Upper lobe of left lung (tissue), 6 donors: Measurements from ENCODE around the gene PTPRG. TPM values are rescaled to one million over a fixed set of nuclear protein-coding genes. Genes with fewer than 3 reads are reported as not detected.

Experiments used
- ATAC-seq, 2 donors: fragments of 200-7000 bp; cut with Tn5 transposase; one replicate each; pipeline ENCODE4 v1.9.1; 2022; ENCODE audit warnings: mild to moderate bottlenecking in 2 of 2, moderate library complexity in 2 of 2; ENCODE audit not compliant: low FRiP score in 2 of 2
- DNase-seq, 2 donors: peaks; one replicate each; pipeline ENCODE4 v3.0.0-alpha.2; 2019 to 2020
- H3K27ac ChIP-seq, 4 donors: fragments of 200-600 bp; sonication (generic); one replicate each; pipeline ENCODE4 v1.5.1; 2016 to 2019
- H3K27me3 ChIP-seq, 4 donors: fragments of 200-600 bp; sonication (generic); one replicate each; pipeline ENCODE4 v1.5.1; 2017 to 2019
- H3K36me3 ChIP-seq, 4 donors: fragments of 200-600 bp; sonication (generic); one replicate each; pipeline ENCODE4 v1.5.1; 2016 to 2019
- H3K4me1 ChIP-seq, 4 donors: fragments of 200-600 bp; sonication (generic); one replicate each; pipeline ENCODE4 v1.5.1; 2018 to 2019
- H3K4me3 ChIP-seq, 4 donors: fragments of 200-600 bp; sonication (generic); one replicate each; pipeline ENCODE4 v1.5.1; 2017 to 2019; ENCODE audit warnings: mild to moderate bottlenecking in 2 of 4, moderate library complexity in 1 of 4
- H3K9me3 ChIP-seq, 4 donors: fragments of 200-600 bp; sonication (generic); one replicate each; pipeline ENCODE4 v1.5.1; 2018 to 2019
- EP300 ChIP-seq, 4 donors: sonication (generic); formaldehyde crosslinking; IDR thresholded peaks; one replicate each; pipeline ENCODE4 v1.5.1; 2017; ENCODE audit warnings: antibody characterized with exemption in 4 of 4, control low read depth in 2 of 4
- POLR2A ChIP-seq, 4 donors: fragments of 450-650 bp; IDR thresholded peaks; one replicate each; pipeline ENCODE4 v1.5.1; 2016 to 2017; ENCODE audit warnings: antibody characterized with exemption in 4 of 4, mild to moderate bottlenecking in 2 of 4
- POLR2AphosphoS5 ChIP-seq, 2 donors: sonication (generic); formaldehyde crosslinking; IDR thresholded peaks; one replicate each; pipeline ENCODE4 v1.5.1; 2017; ENCODE audit warnings: antibody characterized with exemption in 2 of 2
- WGBS, 2 donors: methylation state at CpG; one replicate each; pipeline ENCODE4 v1.1.5; 2017 to 2018; 5-methylcytosine and 5-hydroxymethylcytosine counted together
- total RNA-seq, 6 donors: library from RNA; depleted of rRNA in 4 of 6; stranded (reverse); fragments of >200 nt in 4 of 6; gene quantifications; one replicate each; pipeline versions ENCODE4 v1.1.0 to v1.2.1, GENCODE V29; 2016 to 2021
- TF ChIP-seq, protein P1 (sequence below), 6 experiments: fragments of 450-650 bp in 4 of 6; fragments of 200-600 bp in 2 of 6; sonication (generic) in 2 of 6; IDR thresholded peaks; one replicate each; pipeline ENCODE4 v1.5.1; 2016 to 2019; ENCODE audit warnings: antibody characterized with exemption in 6 of 6
- donor health status: DM: no; HTN: no; CAD: no; lungs with moderate emphysema.
- donor health status: DM: no; HTN: yes; CAD: no; lungs with severe emphysema.

PTPRG gene
- total RNA-seq, 6 donors from 2014 or later, result 58.7 to 101 (median 68.8) TPM

GRCh38 chr3:61875046-61875844, 313.9 kb downstream of the PTPRG start:
- ATAC-seq (peak in 1 of 2 donors; percentile 62), DNase-seq (peak in 1 of 2 donors; percentile 41)
- no peaks in the 10 kb centered on the region for H3K27me3 ChIP-seq
- peaks cover 21 to 48% (median 34%) of the 10 kb centered on the region in 4 donors for H3K4me1 ChIP-seq
- no peak overlapping the region for H3K4me3 ChIP-seq
- peak overlapping the region in 1 of 4 donors; percentile 49 for H3K27ac ChIP-seq
- WGBS, 2 donors, result 62 to 64% methylated on average over 11 of the region's 11 CpGs
- TF ChIP-seq POLR2AphosphoS5 (IDR thresholded peaks at IDR 0.05) (no peak), POLR2A (IDR thresholded peaks at IDR 0.05) (no peak), EP300 (IDR thresholded peaks at IDR 0.05) (no peak)
- TF ChIP-seq, protein P1, sequence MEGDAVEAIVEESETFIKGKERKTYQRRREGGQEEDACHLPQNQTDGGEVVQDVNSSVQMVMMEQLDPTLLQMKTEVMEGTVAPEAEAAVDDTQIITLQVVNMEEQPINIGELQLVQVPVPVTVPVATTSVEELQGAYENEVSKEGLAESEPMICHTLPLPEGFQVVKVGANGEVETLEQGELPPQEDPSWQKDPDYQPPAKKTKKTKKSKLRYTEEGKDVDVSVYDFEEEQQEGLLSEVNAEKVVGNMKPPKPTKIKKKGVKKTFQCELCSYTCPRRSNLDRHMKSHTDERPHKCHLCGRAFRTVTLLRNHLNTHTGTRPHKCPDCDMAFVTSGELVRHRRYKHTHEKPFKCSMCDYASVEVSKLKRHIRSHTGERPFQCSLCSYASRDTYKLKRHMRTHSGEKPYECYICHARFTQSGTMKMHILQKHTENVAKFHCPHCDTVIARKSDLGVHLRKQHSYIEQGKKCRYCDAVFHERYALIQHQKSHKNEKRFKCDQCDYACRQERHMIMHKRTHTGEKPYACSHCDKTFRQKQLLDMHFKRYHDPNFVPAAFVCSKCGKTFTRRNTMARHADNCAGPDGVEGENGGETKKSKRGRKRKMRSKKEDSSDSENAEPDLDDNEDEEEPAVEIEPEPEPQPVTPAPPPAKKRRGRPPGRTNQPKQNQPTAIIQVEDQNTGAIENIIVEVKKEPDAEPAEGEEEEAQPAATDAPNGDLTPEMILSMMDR (IDR thresholded peaks at IDR 0.05), result no peak
- no peaks in the 10 kb centered on the region for H3K9me3 ChIP-seq
- H3K36me3 ChIP-seq, result no peaks in the 10 kb centered on the region

DNA sequence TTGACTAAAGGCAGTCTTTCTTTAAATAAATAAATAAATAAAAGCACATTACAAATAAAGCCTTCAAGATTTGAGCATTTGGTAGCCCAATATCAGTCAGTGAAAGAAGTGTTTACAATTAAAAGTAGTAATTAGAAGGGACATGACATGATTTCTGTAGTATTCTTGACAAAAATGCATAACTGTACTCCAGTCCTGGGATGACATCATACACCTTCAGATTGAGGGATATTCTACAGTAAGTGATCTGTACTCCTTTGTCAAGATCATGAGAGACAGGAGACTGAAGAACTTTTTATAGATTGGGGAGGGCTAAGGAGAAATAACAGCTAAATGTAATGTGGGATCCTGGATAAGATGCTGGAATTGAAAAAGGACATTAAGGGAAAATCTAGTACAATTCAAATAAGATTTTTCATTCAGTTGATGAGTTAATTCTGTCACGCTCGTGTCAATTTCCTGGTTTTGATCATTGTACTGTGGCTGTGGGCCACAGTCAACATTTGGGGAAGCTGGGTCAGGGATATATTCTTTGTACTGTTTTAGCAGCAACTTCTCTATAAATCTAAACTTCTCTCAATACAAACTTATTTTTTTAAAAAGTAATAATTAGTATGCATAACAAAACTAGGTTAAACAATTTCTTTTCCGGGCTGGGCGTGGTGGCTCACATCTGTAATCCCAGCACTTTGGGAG, 314.8 kb downstream of the PTPRG start:
- Histone ChIP-seq H3K27me3 (no peaks in the 10 kb centered on the region), H3K36me3 (no peaks in the 10 kb centered on the region), H3K4me1 (peaks cover 21 to 48% (median 34%) of the 10 kb centered on the region in 4 donors), H3K4me3 (no peak overlapping the region), H3K9me3 (no peaks in the 10 kb centered on the region), H3K27ac (no peak overlapping the region)
- DNase-seq, result no peak
- WGBS, 2 donors, result 78 to 79% methylated on average over 4 of the region's 4 CpGs
- no peak for ATAC-seq
- TF ChIP-seq, protein P1 (IDR thresholded peaks at IDR 0.05), result no peak
- no peak for TF ChIP-seq POLR2A (IDR thresholded peaks at IDR 0.05)
- no peak for TF ChIP-seq EP300 (IDR thresholded peaks at IDR 0.05)
- TF ChIP-seq POLR2AphosphoS5 (IDR thresholded peaks at IDR 0.05), result no peak

- Histone ChIP-seq H3K4me3 (no peak overlapping the region), H3K27me3 (no peaks in the 10 kb centered on the region), H3K36me3 (no peaks in the 10 kb centered on the region), H3K4me1 (peaks cover 21 to 45% (median 33%) of the 10 kb centered on the region in 4 donors), H3K27ac (no peak overlapping the region), H3K9me3 (no peaks in the 10 kb centered on the region)
- no peak for DNase-seq
- TF ChIP-seq POLR2A (IDR thresholded peaks at IDR 0.05), result no peak
- TF ChIP-seq, protein P1 (IDR thresholded peaks at IDR 0.05), result no peak
- TF ChIP-seq EP300 (IDR thresholded peaks at IDR 0.05), result no peak
- 61 to 63% methylated on average over 2 of the region's 2 CpGs for WGBS, 2 donors
- ATAC-seq, result peak in 1 of 2 donors; percentile 51
Observed at GRCh38 chr3:61876797-61877196, 315.4 kb downstream of the PTPRG start.

DNA sequence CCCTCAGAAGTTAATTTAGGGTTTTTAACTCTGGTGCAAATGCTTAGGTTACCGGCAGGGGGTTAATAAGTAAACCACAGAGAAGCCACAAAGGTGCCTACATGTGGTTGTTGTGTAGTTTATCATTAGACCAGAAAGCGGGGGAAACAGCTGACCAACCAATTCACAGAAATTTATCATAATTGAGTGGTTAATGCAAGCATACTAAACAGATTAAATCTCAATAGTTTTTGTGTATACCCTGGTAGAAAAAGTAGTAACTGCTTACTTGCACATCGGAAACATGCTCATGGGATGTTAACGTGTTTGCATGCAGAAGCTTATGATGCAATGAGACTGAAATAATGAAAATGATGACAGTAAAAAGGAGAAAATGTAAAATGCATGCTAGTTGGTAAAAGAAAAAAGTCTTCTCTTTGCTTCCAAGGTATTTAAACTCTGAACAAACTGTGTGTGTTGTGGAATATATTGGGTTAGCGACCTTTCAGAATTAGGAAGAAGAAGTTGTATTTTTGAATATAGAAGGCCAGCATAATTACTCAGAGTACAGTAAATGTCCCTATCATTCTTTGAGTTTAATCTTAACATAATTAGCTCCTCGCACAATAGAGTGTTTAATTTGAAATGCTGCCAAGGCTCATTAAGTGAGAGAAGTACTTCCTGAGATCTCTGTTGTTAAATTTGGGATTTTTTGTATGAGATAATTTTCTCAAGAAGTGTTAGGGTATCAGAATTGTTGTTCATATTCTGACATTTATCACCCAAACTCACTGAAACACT, 316.2 kb downstream of the PTPRG start:
- 46 to 53% methylated on average over 6 of the region's 6 CpGs for WGBS, 2 donors
- TF ChIP-seq, protein P1 (IDR thresholded peaks at IDR 0.05), result no peak
- TF ChIP-seq POLR2A (IDR thresholded peaks at IDR 0.05), result no peak
- H3K27ac ChIP-seq, result peak overlapping the region in 1 of 4 donors; percentile 6

More for the DNA sequence above, 316.2 kb downstream of the PTPRG start:
- peaks cover 21 to 44% (median 31%) of the 10 kb centered on the region in 4 donors for H3K4me1 ChIP-seq
- no peaks in the 10 kb centered on the region for H3K27me3 ChIP-seq
- no peaks in the 10 kb centered on the region for H3K9me3 ChIP-seq
- ATAC-seq, result no peak
- H3K36me3 ChIP-seq, result no peaks in the 10 kb centered on the region
- DNase-seq, result no peak
- no peak overlapping the region for H3K4me3 ChIP-seq
